Hepatocyte (in vitro differentiated cells): ENCODE measurements around the gene KIAA1755. TPM values are rescaled to one million over a fixed set of nuclear protein-coding genes. Genes with fewer than 3 reads are reported as not detected.

Experiments used
- DNase-seq: peaks from one replicate; pipeline ENCODE4 v3.0.0-alpha.2; 2016; ENCODE audit warnings: low spot score
- H2AFZ ChIP-seq: fragments of 200-600 bp; sonication (generic); 2 replicates; pipeline ENCODE4 v1.6.0; 2016; ENCODE audit warnings: antibody characterized with exemption, mild to moderate bottlenecking
- H3K27ac ChIP-seq: fragments of 200-600 bp; sonication (generic); 2 replicates; pipeline ENCODE4 v1.5.1; 2016; ENCODE audit warnings: mild to moderate bottlenecking
- H3K27me3 ChIP-seq: fragments of 200-600 bp; sonication (generic); 2 replicates; pipeline ENCODE4 v1.6.1; 2016
- H3K36me3 ChIP-seq: fragments of 200-600 bp; sonication (generic); replicated peaks from 2 replicates; pipeline ENCODE4 v1.5.1; 2016; ENCODE audit warnings: low read depth; ENCODE audit not compliant: insufficient read depth
- H3K4me1 ChIP-seq: fragments of 200-600 bp; sonication (generic); 2 replicates; pipeline ENCODE4 v1.5.1; 2016; ENCODE audit warnings: mild to moderate bottlenecking, moderate library complexity; ENCODE audit not compliant: insufficient read depth
- H3K4me2 ChIP-seq: fragments of 200-600 bp; sonication (generic); 2 replicates; pipeline ENCODE4 v1.6.0; 2016
- H3K4me3 ChIP-seq: fragments of 200-600 bp; sonication (generic); 2 replicates; pipeline ENCODE4 v1.5.1; 2016; ENCODE audit warnings: mild to moderate bottlenecking
- H3K79me2 ChIP-seq: fragments of 200-600 bp; sonication (generic); 2 replicates; pipeline ENCODE4 v1.6.0; 2017; ENCODE audit warnings: mild to moderate bottlenecking
- H3K9me2 ChIP-seq: fragments of 200-600 bp; sonication (generic); replicated peaks from 2 replicates; pipeline ENCODE4 v1.6.0; 2017; ENCODE audit warnings: mild to moderate bottlenecking; ENCODE audit not compliant: insufficient read depth
- H3K9me3 ChIP-seq: fragments of 200-600 bp; sonication (generic); 2 replicates; pipeline ENCODE4 v1.5.1; 2016; ENCODE audit warnings: low read depth, mild to moderate bottlenecking
- H4K20me1 ChIP-seq: fragments of 200-600 bp; sonication (generic); 2 replicates; pipeline ENCODE4 v1.6.0; 2016; ENCODE audit warnings: mild to moderate bottlenecking; ENCODE audit not compliant: insufficient read depth, poor library complexity, severe bottlenecking
- EZH2 ChIP-seq: fragments of 200-600 bp; sonication (generic); IDR thresholded peaks from 2 replicates; pipeline ENCODE4 v1.6.1; 2016; ENCODE audit warnings: antibody characterized with exemption, mild to moderate bottlenecking, borderline replicate concordance
- EZH2phosphoT487 ChIP-seq: fragments of 200-600 bp; sonication (generic); IDR thresholded peaks from one replicate; pipeline ENCODE4 v1.6.1; 2018; ENCODE audit warnings: antibody characterized with exemption, mild to moderate bottlenecking, low read depth, moderate library complexity; ENCODE audit not compliant: unreplicated experiment, severe bottlenecking
- WGBS: methylation state at CpG from one replicate; pipeline ENCODE4 v1.1.6; 2016; ENCODE audit warnings: low lambda C conversion rate; ENCODE audit errors: missing lambda C conversion rate; 5-methylcytosine and 5-hydroxymethylcytosine counted together
- polyA plus RNA-seq: library from polyadenylated mRNA; unstranded; fragments of >200 nt; fragmentation: Nextera tagmentation; extraction: Ambion mirVana; gene quantifications from 2 replicates; pipeline ENCODE4 v1.2.1, GENCODE V29; 2016
- total RNA-seq: library from RNA; depleted of rRNA; stranded (reverse); fragments of >200 nt; gene quantifications from 2 replicates; pipeline ENCODE4 v1.2.3, GENCODE V29; 2014
- TF ChIP-seq, protein P1 (sequence below): fragments of 200-600 bp; sonication (generic); IDR thresholded peaks from 2 replicates; pipeline ENCODE4 v1.5.1; 2016; ENCODE audit warnings: antibody characterized with exemption, mild to moderate bottlenecking; ENCODE audit not compliant: poor library complexity

The KIAA1755 gene
- total and polyA plus RNA-seq, 2 experiments from 2014 or later, result 1.6 to 3.4 TPM

- Histone ChIP-seq H3K9me2 (no peaks in the 10 kb centered on the region), H3K4me2 (no peak overlapping the region), H3K36me3 (no peaks in the 10 kb centered on the region), H2AFZ (no peak overlapping the region), H3K27me3 (no peaks in the 10 kb centered on the region), H3K27ac (no peak overlapping the region), H3K4me3 (no peak overlapping the region), H3K4me1 (peaks cover 45% of the 10 kb centered on the region), H3K9me3 (no peaks in the 10 kb centered on the region), H3K79me2 (peaks cover 13% of the 10 kb centered on the region), H4K20me1 (no peaks in the 10 kb centered on the region)
- TF ChIP-seq EZH2 (no peak), EZH2phosphoT487 (no peak)
- TF ChIP-seq, protein P1, sequence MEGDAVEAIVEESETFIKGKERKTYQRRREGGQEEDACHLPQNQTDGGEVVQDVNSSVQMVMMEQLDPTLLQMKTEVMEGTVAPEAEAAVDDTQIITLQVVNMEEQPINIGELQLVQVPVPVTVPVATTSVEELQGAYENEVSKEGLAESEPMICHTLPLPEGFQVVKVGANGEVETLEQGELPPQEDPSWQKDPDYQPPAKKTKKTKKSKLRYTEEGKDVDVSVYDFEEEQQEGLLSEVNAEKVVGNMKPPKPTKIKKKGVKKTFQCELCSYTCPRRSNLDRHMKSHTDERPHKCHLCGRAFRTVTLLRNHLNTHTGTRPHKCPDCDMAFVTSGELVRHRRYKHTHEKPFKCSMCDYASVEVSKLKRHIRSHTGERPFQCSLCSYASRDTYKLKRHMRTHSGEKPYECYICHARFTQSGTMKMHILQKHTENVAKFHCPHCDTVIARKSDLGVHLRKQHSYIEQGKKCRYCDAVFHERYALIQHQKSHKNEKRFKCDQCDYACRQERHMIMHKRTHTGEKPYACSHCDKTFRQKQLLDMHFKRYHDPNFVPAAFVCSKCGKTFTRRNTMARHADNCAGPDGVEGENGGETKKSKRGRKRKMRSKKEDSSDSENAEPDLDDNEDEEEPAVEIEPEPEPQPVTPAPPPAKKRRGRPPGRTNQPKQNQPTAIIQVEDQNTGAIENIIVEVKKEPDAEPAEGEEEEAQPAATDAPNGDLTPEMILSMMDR, result no peak
- no peak for DNase-seq
- 92% methylated on average over 9 of the region's 14 CpGs for WGBS
Measured at GRCh38 chr20:38161412-38161774, 99.1 kb downstream of the KIAA1755 start.

Other genes starting within 250 kb of the KIAA1755 start
- 15.1 and 15.7 TPM in 2 replicates for gene TTI1, start 227.3 kb downstream of the KIAA1755 start, total RNA-seq
- 12.6 and 15.1 TPM in 2 replicates for gene TTI1, start 227.3 kb downstream of the KIAA1755 start, polyA plus RNA-seq
- gene RPRD1B, start 227.0 kb downstream of the KIAA1755 start, total RNA-seq, result 26.8 and 28.0 TPM in 2 replicates
- gene RPRD1B, start 227.0 kb downstream of the KIAA1755 start, polyA plus RNA-seq, result 16.5 and 18.5 TPM in 2 replicates
- 120 and 133 TPM in 2 replicates for gene TGM2, start 95.5 kb downstream of the KIAA1755 start, total RNA-seq
- gene TGM2, start 95.5 kb downstream of the KIAA1755 start, polyA plus RNA-seq, result 85.8 and 88.5 TPM in 2 replicates
- gene BPI, start 43.4 kb upstream of the KIAA1755 start, total RNA-seq, result 0.63 TPM in 1 of 2 replicates, not detected in the other
- gene BPI, start 43.4 kb upstream of the KIAA1755 start, polyA plus RNA-seq, result 0.66 TPM in 1 of 2 replicates, not detected in the other
- 48.4 and 71.5 TPM in 2 replicates for gene LBP, start 85.7 kb upstream of the KIAA1755 start, total RNA-seq
- gene LBP, start 85.7 kb upstream of the KIAA1755 start, polyA plus RNA-seq, result 43.0 and 57.2 TPM in 2 replicates
- gene SNHG17, start 174.6 kb upstream of the KIAA1755 start, total RNA-seq, result 7.5 and 8.5 TPM in 2 replicates
- 20.1 and 24.3 TPM in 2 replicates for gene SNHG17, start 174.6 kb upstream of the KIAA1755 start, polyA plus RNA-seq
- gene RALGAPB, start 212.1 kb upstream of the KIAA1755 start, total RNA-seq, result 25.2 and 31.8 TPM in 2 replicates
- 7.5 and 7.7 TPM in 2 replicates for gene RALGAPB, start 212.1 kb upstream of the KIAA1755 start, polyA plus RNA-seq